ENCODE data around the gene SGSM2.

GRCh38 chr17:2423271-2423670, 86.0 kb downstream of the SGSM2 start:
- TF ChIP-seq, protein P1, sequence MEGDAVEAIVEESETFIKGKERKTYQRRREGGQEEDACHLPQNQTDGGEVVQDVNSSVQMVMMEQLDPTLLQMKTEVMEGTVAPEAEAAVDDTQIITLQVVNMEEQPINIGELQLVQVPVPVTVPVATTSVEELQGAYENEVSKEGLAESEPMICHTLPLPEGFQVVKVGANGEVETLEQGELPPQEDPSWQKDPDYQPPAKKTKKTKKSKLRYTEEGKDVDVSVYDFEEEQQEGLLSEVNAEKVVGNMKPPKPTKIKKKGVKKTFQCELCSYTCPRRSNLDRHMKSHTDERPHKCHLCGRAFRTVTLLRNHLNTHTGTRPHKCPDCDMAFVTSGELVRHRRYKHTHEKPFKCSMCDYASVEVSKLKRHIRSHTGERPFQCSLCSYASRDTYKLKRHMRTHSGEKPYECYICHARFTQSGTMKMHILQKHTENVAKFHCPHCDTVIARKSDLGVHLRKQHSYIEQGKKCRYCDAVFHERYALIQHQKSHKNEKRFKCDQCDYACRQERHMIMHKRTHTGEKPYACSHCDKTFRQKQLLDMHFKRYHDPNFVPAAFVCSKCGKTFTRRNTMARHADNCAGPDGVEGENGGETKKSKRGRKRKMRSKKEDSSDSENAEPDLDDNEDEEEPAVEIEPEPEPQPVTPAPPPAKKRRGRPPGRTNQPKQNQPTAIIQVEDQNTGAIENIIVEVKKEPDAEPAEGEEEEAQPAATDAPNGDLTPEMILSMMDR (IDR thresholded peaks at IDR 0.05) = no peak
- no peak for TF ChIP-seq POLR2A (IDR thresholded peaks at IDR 0.05)

All from lower leg skin (tissue), 3 donors.